VCaP (cell line): Measurements from ENCODE around the gene NRG4.

Experiments used
- H3K27ac ChIP-seq: fragments of 450-650 bp; 2 replicates; pipeline ENCODE4 v1.5.1; 2017
- CTCF ChIP-seq: fragments of 450-650 bp; conservative IDR thresholded peaks from 2 replicates; pipeline ENCODE4 v1.5.1; 2017; ENCODE audit warnings: mild to moderate bottlenecking, moderate library complexity

Gene NRG4

GRCh38 chr15:75930866-75931265, 81.4 kb downstream of the NRG4 start:
- TF ChIP-seq CTCF: no peak
- no peak overlapping the region for H3K27ac ChIP-seq

- H3K27ac ChIP-seq: no peak overlapping the region
- no peak for TF ChIP-seq CTCF
Observed at GRCh38 chr15:75929799-75930565, 82.2 kb downstream of the NRG4 start.

- H3K27ac ChIP-seq: no peak overlapping the region
- TF ChIP-seq CTCF: peak; percentile 73
Observed at GRCh38 chr15:75928680-75929608, 83.3 kb downstream of the NRG4 start.

- no peak overlapping the region for H3K27ac ChIP-seq
- TF ChIP-seq CTCF: no peak
Observed at GRCh38 chr15:75927601-75928000, 84.6 kb downstream of the NRG4 start.

- no peak overlapping the region for H3K27ac ChIP-seq
- no peak for TF ChIP-seq CTCF
Observed at GRCh38 chr15:75926931-75927330, 85.3 kb downstream of the NRG4 start.

- H3K27ac ChIP-seq: no peak overlapping the region
- TF ChIP-seq CTCF: no peak
Observed at GRCh38 chr15:75925440-75925839, 86.8 kb downstream of the NRG4 start.

GRCh38 chr15:75924576-75924975, 87.6 kb downstream of the NRG4 start:
- no peak overlapping the region for H3K27ac ChIP-seq
- no peak for TF ChIP-seq CTCF
